ENCODE results near the gene NUP210L. TPM values are rescaled to one million over a fixed set of nuclear protein-coding genes. Genes with fewer than 3 reads are reported as not detected.

Gene NUP210L
- total RNA-seq = 0.09 and 0.17 TPM in 2 replicates

- peak; percentile 85 for DNase-seq
Observed at GRCh38 chr1:154154534-154155191, at the start of gene NUP210L. Gene NUP210L (minus strand): TSS chr1:154155073.

GRCh38 chr1:154199563-154199879 is 44.6 kb upstream of the NUP210L start:
- DNase-seq = peak; percentile 28

- peak; percentile 83 for DNase-seq
Observed at GRCh38 chr1:154198756-154199562, 44.1 kb upstream of the NUP210L start.

GRCh38 chr1:154193821-154194220 is 38.9 kb upstream of the NUP210L start:
- peak; percentile 39 for DNase-seq

GRCh38 chr1:154192476-154192875 is 37.6 kb upstream of the NUP210L start:
- no peak for DNase-seq

GRCh38 chr1:154191990-154192461 is 37.2 kb upstream of the NUP210L start, which contains the start of gene TPM3:
Gene TPM3 (minus strand): TSS chr1:154192100. CDS start chr1:154192018, 82 bp downstream.
- DNase-seq = peak; percentile 85

GRCh38 chr1:154190550-154190949 is 35.7 kb upstream of the NUP210L start:
- DNase-seq = peak; percentile 85

- no peak for DNase-seq
Observed at GRCh38 chr1:154186852-154187501, 32.1 kb upstream of the NUP210L start.

GRCh38 chr1:154186177-154186576 is 31.3 kb upstream of the NUP210L start:
- peak; percentile 92 for DNase-seq

GRCh38 chr1:154183046-154183915 is 28.4 kb upstream of the NUP210L start:
- peak; percentile 98 for DNase-seq

GRCh38 chr1:154182344-154183045 is 27.6 kb upstream of the NUP210L start:
- DNase-seq = peak; percentile 86

GRCh38 chr1:154181944-154182343 is 27.1 kb upstream of the NUP210L start:
- DNase-seq = no peak

GRCh38 chr1:154179946-154180687 is 25.2 kb upstream of the NUP210L start:
- DNase-seq = no peak

- no peak for DNase-seq
Observed at GRCh38 chr1:154178911-154179811, 24.3 kb upstream of the NUP210L start.

- DNase-seq = no peak
Observed at GRCh38 chr1:154178013-154178412, 23.1 kb upstream of the NUP210L start.

- DNase-seq = peak; percentile 89
Observed at GRCh38 chr1:154176337-154176736, 21.5 kb upstream of the NUP210L start.

GRCh38 chr1:154174654-154175053 is 19.8 kb upstream of the NUP210L start:
- no peak for DNase-seq

GRCh38 chr1:154171880-154172279 is 17.0 kb upstream of the NUP210L start:
- DNase-seq = no peak

GRCh38 chr1:154171223-154171583 is 16.3 kb upstream of the NUP210L start:
- DNase-seq = no peak
